ENCODE results near the gene CRB2.

CRB2 gene

DNA sequence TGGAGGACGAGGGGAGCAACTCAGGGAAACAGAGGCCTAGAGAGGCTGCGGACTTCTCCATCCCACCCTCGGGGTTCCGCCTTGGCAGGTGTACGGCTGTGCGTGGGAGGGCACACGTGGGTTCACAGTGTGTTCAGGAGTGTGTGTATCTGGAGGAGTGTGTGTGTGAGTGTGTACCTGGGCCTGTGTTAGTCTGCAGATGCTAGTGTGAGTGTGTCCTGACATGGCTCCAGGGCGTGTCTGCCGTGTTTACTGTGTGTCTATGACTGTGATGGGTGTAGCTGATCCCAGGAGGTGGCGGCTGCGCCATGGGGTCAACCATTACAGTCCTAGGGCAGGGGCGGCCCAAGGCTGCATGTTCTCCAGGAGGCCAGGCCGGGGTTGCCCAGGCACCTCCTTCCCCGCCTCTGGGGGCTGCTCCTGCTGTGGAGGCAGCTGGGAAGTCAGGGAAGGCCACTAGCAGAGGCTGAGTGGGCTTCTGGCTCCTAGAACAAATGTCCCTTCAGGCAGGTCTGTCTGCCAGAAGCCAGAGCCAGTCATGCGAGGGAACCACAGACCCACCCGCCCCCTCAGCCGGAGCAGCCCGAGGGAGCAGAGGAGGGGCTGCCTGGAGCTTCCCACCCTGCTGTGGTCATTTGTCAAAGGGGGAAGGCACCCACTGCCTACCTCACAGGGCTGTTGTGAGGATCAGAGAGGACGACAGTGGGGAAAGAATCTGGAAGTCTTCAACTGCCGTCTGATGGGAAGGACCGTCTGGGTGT, 21.4 kb downstream of the CRB2 start:
- no peak overlapping the region for H3K4me3 ChIP-seq (ENCODE audit: low read depth, low read length)
- TF ChIP-seq CTCF (IDR thresholded peaks at IDR 0.05; ENCODE audit: low read depth, low read length) = no peak

DNA sequence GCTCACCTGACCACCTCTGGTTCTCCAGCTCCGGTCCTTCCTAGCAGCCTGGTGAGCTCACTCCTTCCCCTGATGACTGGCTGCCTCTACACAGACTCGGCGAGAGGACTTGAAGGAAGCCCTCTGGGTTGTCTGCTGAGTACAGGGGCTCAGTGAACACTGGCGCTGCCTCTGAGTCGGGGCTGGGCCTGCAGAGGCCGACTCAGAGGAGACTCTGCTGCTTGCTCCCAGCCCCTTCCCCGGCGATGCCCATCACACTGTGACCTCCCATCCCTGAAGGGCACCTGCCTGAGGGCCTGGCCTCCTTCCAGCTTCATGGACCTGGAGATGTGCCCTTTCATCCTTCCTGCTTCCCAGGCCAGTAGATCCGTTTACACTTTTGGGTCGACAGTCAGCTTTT, 22.0 kb downstream of the CRB2 start:
- no peak for TF ChIP-seq CTCF (IDR thresholded peaks at IDR 0.05; ENCODE audit: low read depth, low read length)
- H3K4me3 ChIP-seq (ENCODE audit: low read depth, low read length) = no peak overlapping the region

DNA sequence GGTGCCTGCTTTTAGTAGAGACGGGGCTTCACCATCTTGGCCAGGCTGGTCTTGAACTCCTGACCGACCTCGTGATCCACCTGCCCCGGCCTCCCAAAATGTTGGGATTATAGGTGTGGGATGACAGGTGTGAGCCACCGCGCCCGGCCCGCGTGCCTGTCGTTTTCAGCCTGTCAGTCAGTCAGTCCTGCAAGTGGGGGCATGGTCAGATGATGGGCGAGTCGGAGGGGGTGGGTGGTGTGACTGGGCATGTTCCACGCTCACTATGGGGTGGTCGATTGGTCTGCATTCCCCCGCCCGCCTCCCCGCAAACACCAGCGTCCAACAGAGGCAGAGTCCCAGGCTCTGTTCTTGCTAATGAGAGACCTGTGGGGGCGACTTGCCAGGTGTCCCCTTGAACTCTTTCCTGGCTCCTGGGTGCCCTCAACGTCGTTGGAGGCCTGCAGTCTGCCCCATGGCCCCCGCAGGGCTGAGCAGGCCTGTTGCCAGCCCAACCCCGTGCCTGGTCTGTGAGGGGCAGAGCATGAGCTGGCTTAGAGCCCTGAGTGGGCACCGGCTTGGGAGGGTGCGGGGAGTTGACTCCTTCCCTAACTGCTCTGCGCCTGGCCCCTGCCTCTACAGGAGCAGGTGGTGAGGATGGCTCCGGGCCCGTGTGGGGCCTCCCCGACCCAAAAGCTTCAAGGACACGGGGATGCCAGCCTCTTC, 23.1 kb downstream of the CRB2 start:
- H3K4me3 ChIP-seq (ENCODE audit: low read depth, low read length) = no peak overlapping the region
- TF ChIP-seq CTCF (IDR thresholded peaks at IDR 0.05; ENCODE audit: low read depth, low read length) = no peak

DNA sequence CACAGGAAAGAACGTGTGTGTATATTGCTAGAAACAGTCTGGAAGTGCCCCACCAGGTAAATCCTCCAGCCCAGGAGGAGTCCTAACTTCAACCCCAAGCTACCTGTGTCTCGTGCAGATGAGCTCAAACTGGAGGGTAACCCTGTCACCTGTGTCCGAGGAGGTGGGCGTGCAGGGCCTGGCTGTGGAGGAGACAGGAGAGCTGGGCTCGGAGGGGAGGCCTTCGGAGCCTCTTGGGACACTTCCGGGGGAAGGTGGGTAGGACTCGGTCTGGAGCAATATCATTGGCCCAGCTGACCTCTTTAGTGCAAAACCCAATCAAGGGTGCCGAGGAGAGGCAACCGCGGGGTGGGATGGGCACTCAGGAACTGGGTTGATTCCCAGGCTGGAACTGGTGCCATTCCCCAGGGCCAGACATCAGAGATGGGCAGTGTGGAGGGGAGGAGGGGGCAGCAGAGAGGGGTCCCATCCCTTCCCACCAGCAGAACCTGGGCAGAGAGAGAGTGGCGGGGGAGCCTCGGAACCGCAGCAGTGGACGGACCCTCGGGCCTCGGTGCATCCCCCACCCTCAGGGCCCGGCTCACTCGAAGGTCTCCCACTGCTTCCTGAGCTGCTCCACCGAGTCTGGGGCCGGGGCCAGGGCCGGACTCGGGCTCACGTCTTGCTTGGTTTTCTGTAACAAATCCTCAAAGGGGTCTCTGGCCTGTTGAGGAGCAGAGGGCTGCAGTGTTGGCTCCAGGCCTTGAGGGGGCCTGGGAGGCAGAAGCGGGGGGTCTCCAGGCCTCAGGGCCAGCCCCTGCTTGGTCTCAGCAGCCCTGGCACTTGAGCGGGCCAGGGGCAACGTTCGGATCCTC, 25.1 kb downstream of the CRB2 start:
- no peak overlapping the region for H3K4me3 ChIP-seq (ENCODE audit: low read depth, low read length)
- TF ChIP-seq CTCF (IDR thresholded peaks at IDR 0.05; ENCODE audit: low read depth, low read length) = no peak

DNA sequence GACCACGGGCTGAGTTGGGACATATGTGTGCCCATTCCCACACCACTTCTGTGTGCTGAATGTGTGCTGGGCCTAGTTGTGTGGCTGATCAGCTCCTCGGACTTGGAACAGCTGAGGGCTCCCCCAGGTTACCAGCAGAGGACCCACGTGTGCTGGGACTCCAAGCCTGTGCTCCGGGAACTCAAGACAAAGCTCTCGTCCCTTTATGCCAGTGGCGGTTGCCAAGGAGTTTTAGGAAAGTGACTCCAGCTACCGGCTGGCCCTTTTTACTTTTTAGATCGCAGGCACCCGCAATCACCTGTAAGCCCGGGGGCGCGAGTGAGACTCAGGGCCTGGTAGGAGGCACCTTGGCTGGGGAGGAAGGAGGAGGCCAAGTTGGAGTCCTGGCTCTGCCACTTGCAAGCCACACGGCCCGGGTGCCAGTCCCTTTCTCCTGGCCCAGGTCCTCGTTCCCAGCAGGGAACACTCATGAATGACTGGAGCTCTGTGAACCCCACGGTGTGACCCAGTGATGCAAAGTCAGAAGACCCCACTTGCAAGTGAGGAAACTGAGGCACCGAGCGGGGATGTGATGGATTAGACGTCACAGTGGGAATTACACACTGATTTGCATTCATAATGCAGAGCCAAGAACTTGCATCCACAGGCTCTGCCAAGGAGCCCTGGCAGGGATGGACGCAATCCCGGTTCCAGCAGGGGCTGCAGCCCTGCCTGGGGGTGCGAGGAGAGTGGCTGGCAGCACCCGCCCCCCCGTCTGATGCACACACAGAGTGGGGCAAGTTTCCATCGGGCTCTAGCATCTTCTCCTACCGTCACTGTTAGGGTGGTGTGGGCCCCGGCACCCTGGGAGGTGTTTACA, 26.9 kb downstream of the CRB2 start:
- no peak for TF ChIP-seq CTCF (IDR thresholded peaks at IDR 0.05; ENCODE audit: low read depth, low read length)
- no peak overlapping the region for H3K4me3 ChIP-seq (ENCODE audit: low read depth, low read length)

DNA sequence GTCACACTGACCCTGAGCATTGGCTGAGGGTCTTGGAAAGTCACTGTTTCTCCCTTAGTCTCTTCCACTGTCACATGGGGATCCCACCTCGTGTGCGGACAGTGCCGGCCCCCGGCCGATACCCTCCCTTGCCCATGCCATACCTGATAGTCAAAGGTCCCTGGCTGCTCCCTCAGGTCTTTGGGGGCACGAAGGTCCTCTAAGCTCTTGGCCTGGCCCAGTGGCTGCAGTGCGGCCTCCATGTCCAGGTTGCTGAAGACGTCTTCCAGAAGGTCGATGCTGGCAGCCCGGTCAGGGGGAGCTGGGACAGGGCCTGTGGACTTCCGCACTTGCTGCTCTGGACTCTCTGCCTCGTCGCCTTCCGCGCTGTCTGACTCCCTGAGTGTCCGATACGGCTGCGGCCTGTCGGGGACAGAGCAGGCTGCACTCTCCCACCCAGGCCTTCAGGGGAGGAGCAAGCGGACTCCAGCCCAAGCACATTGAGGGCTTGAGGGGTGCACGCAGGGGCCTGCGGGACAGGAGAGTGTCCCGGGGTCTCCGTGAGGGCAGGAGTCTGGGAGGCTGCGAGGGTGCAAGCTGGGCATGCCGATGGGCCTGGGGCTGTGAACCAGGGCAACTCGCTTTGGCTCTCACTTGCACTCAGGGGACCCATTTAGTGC, 27.6 kb downstream of the CRB2 start:
- H3K4me3 ChIP-seq (ENCODE audit: low read depth, low read length) = no peak overlapping the region
- TF ChIP-seq CTCF (IDR thresholded peaks at IDR 0.05; ENCODE audit: low read depth, low read length) = no peak
